H1 (cell line): ENCODE data around the gene LINC01488. TPM values are rescaled to one million over a fixed set of nuclear protein-coding genes. Genes with fewer than 3 reads are reported as not detected.

ENCODE experiments used
- CTCF ChIA-PET: fragments of 300-600 bp; sonication (Branson Sonifier 250); formaldehyde crosslinking; loops from one replicate; lab custom pipeline; 2021; ENCODE audit not compliant: partially characterized antibody; lab: Charles Lee
- POLR2A ChIA-PET: fragments of 300-600 bp; sonication (Branson Sonifier 250); formaldehyde crosslinking; loops from one replicate; lab custom pipeline; 2021; ENCODE audit warnings: inconsistent platforms; ENCODE audit not compliant: partially characterized antibody; lab: Charles Lee
- DNase-seq, 2 experiments: peaks; one replicate each; pipeline versions ENCODE4 v3.0.0 to v3.0.0-alpha.2; 2010 to 2022; ENCODE audit warnings: low spot score in 2 of 2, low read depth in 1 of 2, mixed read lengths in 1 of 2
- FAIRE-seq: peaks from 2 replicates; lab custom pipeline; 2011; peaks lifted over from hg19 to GRCh38; lab: Jason Lieb, UNC
- H2AFZ ChIP-seq: 2 replicates; pipeline ENCODE4 v1.8.1; 2012; ENCODE audit warnings: low read length, inconsistent platforms
- H2AK5ac ChIP-seq: 2 replicates; pipeline ENCODE4 v1.6.1; 2013; ENCODE audit warnings: low read depth, low read length
- H2BK120ac ChIP-seq: replicated peaks from 2 replicates; pipeline ENCODE3; 2013; ENCODE audit warnings: low read depth, low read length, inconsistent platforms
- H2BK12ac ChIP-seq: 2 replicates; pipeline ENCODE4 v1.6.1; 2013; ENCODE audit warnings: low read depth, low read length
- H2BK15ac ChIP-seq: 2 replicates; pipeline ENCODE4 v1.6.1; 2013; ENCODE audit warnings: low read length
- H2BK20ac ChIP-seq: 2 replicates; pipeline ENCODE4 v1.6.1; 2013; ENCODE audit warnings: low read length
- H2BK5ac ChIP-seq: 2 replicates; pipeline ENCODE4 v1.6.1; 2013; ENCODE audit warnings: low read depth, low read length
- H3K14ac ChIP-seq: 2 replicates; pipeline ENCODE4 v1.6.1; 2013; ENCODE audit warnings: inconsistent platforms; ENCODE audit not compliant: insufficient read length
- H3K18ac ChIP-seq: 2 replicates; pipeline ENCODE4 v1.6.1; 2013; ENCODE audit warnings: low read length; ENCODE audit errors: extremely low read depth
- H3K23ac ChIP-seq: 2 replicates; pipeline ENCODE4 v1.6.1; 2013; ENCODE audit warnings: inconsistent platforms; ENCODE audit not compliant: insufficient read length
- H3K23me2 ChIP-seq: 2 replicates; pipeline ENCODE4 v1.6.1; 2013; ENCODE audit warnings: low read depth, low read length
- H3K27ac ChIP-seq: 2 replicates; pipeline ENCODE4 v1.6.1; 2011; ENCODE audit warnings: low read depth, low read length, inconsistent platforms
- H3K27me3 ChIP-seq, 4 experiments: replicated peaks in 1 of 4; 1 replicate in 1 of 4; 2 replicates in 3 of 4; pipeline versions ENCODE4 v1.6.1 to v1.8.1; 2011 to 2013; ENCODE audit warnings: low read length in 3 of 4, mild to moderate bottlenecking in 3 of 4, inconsistent platforms in 2 of 4, mixed read lengths in 2 of 4, moderate library complexity in 1 of 4; ENCODE audit not compliant: control insufficient read depth in 3 of 4, insufficient read depth in 3 of 4; ENCODE audit errors: extremely low read depth in 1 of 4
- H3K36me3 ChIP-seq, 4 experiments: 2 replicates each; pipeline versions ENCODE4 v1.6.1 to v1.8.1; 2011 to 2013; ENCODE audit warnings: mild to moderate bottlenecking in 4 of 4, low read length in 3 of 4, moderate library complexity in 2 of 4, control low read depth in 1 of 4, inconsistent platforms in 1 of 4; ENCODE audit not compliant: insufficient read depth in 4 of 4, control insufficient read depth in 2 of 4
- H3K4ac ChIP-seq: replicated peaks from 2 replicates; pipeline ENCODE3; 2013; ENCODE audit warnings: low read length, low read depth, mixed read lengths, inconsistent platforms; ENCODE audit not compliant: insufficient read length
- H3K4me1 ChIP-seq, 4 experiments: replicated peaks in 1 of 4; 1 replicate in 1 of 4; 2 replicates in 3 of 4; pipeline versions ENCODE4 v1.6.1 to v1.8.1; 2011 to 2013; ENCODE audit warnings: low read length in 3 of 4, inconsistent platforms in 2 of 4, mixed read lengths in 1 of 4; ENCODE audit not compliant: insufficient read depth in 4 of 4, control insufficient read depth in 3 of 4
- H3K4me2 ChIP-seq, 2 experiments: 2 replicates each; pipeline versions ENCODE4 v1.6.1 to v1.8.1; 2011 to 2013; ENCODE audit warnings: low read depth in 2 of 2, low read length in 2 of 2, control low read depth in 1 of 2, inconsistent platforms in 1 of 2, mild to moderate bottlenecking in 1 of 2; ENCODE audit not compliant: insufficient read depth in 1 of 2
- H3K4me3 ChIP-seq, 4 experiments: fragments of 200-600, 300-600 bp in 1 of 4; sonication (generic), shearing (Covaris generic), sonication (Bioruptor Twin) in 1 of 4; 2 replicates each; pipeline versions ENCODE4 v1.5.1 to v1.8.1; 2011 to 2016; ENCODE audit warnings: low read length in 4 of 4, low read depth in 3 of 4, control low read depth in 2 of 4, inconsistent platforms in 2 of 4, mild to moderate bottlenecking in 2 of 4, mixed read lengths in 1 of 4, moderate library complexity in 1 of 4; ENCODE audit not compliant: insufficient read depth in 2 of 4; ENCODE audit errors: extremely low read depth in 1 of 4
- H3K56ac ChIP-seq: replicated peaks from 2 replicates; pipeline ENCODE3; 2013; ENCODE audit warnings: low read depth, mild to moderate bottlenecking, mixed read lengths, low read length, inconsistent platforms; ENCODE audit not compliant: insufficient read length
- H3K79me1 ChIP-seq: 2 replicates; pipeline ENCODE4 v1.6.1; 2013; ENCODE audit warnings: low read depth, low read length, control low read depth
- H3K79me2 ChIP-seq, 2 experiments: 2 replicates each; pipeline versions ENCODE4 v1.6.1 to v1.8.1; 2012 to 2013; ENCODE audit warnings: low read length in 2 of 2, mild to moderate bottlenecking in 2 of 2, inconsistent platforms in 1 of 2; ENCODE audit not compliant: insufficient read depth in 2 of 2, control insufficient read depth in 1 of 2
- H3K9ac ChIP-seq, 4 experiments: replicated peaks in 1 of 4; 1 replicate in 1 of 4; 2 replicates in 3 of 4; pipeline versions ENCODE4 v1.6.1 to v1.8.1; 2011 to 2013; ENCODE audit warnings: low read depth in 3 of 4, low read length in 3 of 4, control low read depth in 2 of 4, mild to moderate bottlenecking in 2 of 4, moderate library complexity in 2 of 4, inconsistent platforms in 1 of 4; ENCODE audit errors: extremely low read depth in 1 of 4
- H3K9me3 ChIP-seq, 2 experiments: 2 replicates each; pipeline versions ENCODE4 v1.6.1 to v1.8.1; 2012 to 2013; ENCODE audit warnings: mild to moderate bottlenecking in 2 of 2, moderate library complexity in 2 of 2, control low read depth in 1 of 2, inconsistent platforms in 1 of 2, low read depth in 1 of 2, low read length in 1 of 2, mixed read lengths in 1 of 2; ENCODE audit not compliant: insufficient read depth in 2 of 2
- H4K20me1 ChIP-seq, 2 experiments: replicated peaks in 1 of 2; 2 replicates each; pipeline versions ENCODE3 to v1.8.1; 2011 to 2013; ENCODE audit warnings: inconsistent platforms in 2 of 2, low read length in 2 of 2, mild to moderate bottlenecking in 1 of 2; ENCODE audit not compliant: insufficient read depth in 2 of 2, control insufficient read depth in 1 of 2
- H4K5ac ChIP-seq: 2 replicates; pipeline ENCODE4 v1.6.1; 2013; ENCODE audit warnings: low read length, low read depth, mixed read lengths, inconsistent platforms; ENCODE audit not compliant: insufficient read length
- H4K8ac ChIP-seq: 2 replicates; pipeline ENCODE4 v1.8.0; 2013; ENCODE audit warnings: mild to moderate bottlenecking, moderate library complexity, low read length, inconsistent platforms; ENCODE audit not compliant: insufficient read depth; ENCODE audit errors: extremely low read depth
- H4K91ac ChIP-seq: replicated peaks from 2 replicates; pipeline ENCODE3; 2013; ENCODE audit warnings: low read length, mixed read lengths, inconsistent platforms; ENCODE audit not compliant: insufficient read length
- CEBPB ChIP-seq: IDR thresholded peaks from 2 replicates; pipeline ENCODE4 v1.6.1; 2012; ENCODE audit warnings: low read depth, low read length
- USF2 ChIP-seq: IDR thresholded peaks from 2 replicates; pipeline ENCODE4 v1.6.1; 2011; ENCODE audit warnings: low read length, improper control_type of control experiment
- WGBS, 2 experiments: shearing (Covaris generic) in 1 of 2; methylation state at CpG; one replicate each; pipeline versions ENCODE4 v1.1.6 to v1.1.7; 2013 to 2015; ENCODE audit warnings: low lambda C conversion rate in 2 of 2, mixed read lengths in 2 of 2, inconsistent platforms in 1 of 2, low coverage in 1 of 2, missing lambda C conversion rate in 1 of 2; ENCODE audit not compliant: insufficient replicate concordance in 2 of 2, insufficient coverage in 1 of 2, insufficient read length in 1 of 2; ENCODE audit errors: extremely low coverage in 1 of 2, missing lambda C conversion rate in 1 of 2; 5-methylcytosine and 5-hydroxymethylcytosine counted together
- polyA plus RNA-seq, 7 experiments: library from polyadenylated mRNA; depleted of rRNA in 3 of 7; stranded (reverse) in 5 of 7; unstranded in 2 of 7; fragments of >200 nt in 5 of 7; fragments of 200-250 nt in 2 of 7; gene quantifications; 1 replicate in 5 of 7; 2 replicates in 1 of 7; 4 replicates in 1 of 7; pipeline versions ENCODE4 v1.2.1 to v1.2.3, GENCODE V29; 2011 to 2013; ENCODE audit warnings: missing spikeins in 2 of 7, mixed read lengths in 2 of 7
- total RNA-seq: library from RNA; stranded (reverse); fragmentation: NEBNext Ultra II Directional; extraction: Animal tissue kit (Norgen Biotek cat#: 25700); gene quantifications from 2 replicates; pipeline ENCODE4 v1.2.1, GENCODE V29; 2021

The LINC01488 gene
- total and polyA plus RNA-seq, 2 of the 8 experiments (the other 6 are each of a cell fraction or from before 2014, with no cell fraction given) = not detected

- Histone ChIP-seq H3K9ac (no peak overlapping the region), H3K23ac (no peak overlapping the region), H2BK20ac (peak overlapping the region; percentile 95; the same call in 1 of the 2 replicates), H3K4me3 (no peak overlapping the region), H3K79me1 (no peaks in the 10 kb centered on the region), H3K4me2 (no peak overlapping the region), H3K27me3 (peaks cover 0 to 21% (median 12%) of the 10 kb centered on the region in 4 experiments; a peak in 5 of 7 replicates), H4K91ac (peak overlapping the region; percentile 44), H3K18ac (no peak overlapping the region), H2BK15ac (peak overlapping the region; percentile 72; the same call in 1 of the 2 replicates), H2AK5ac (peak overlapping the region; percentile 54; the same call in 1 of the 2 replicates), H2AFZ (no peak overlapping the region), H3K27ac (no peak overlapping the region), H2BK12ac (peak overlapping the region; percentile 43; the same call in 1 of the 2 replicates), H3K4me1 (peaks cover 0 to 31% (median 18%) of the 10 kb centered on the region in 4 experiments; a peak in 6 of 7 replicates), H4K5ac (no peak overlapping the region), H3K79me2 (no peaks in the 10 kb centered on the region), H4K8ac (no peak overlapping the region; the same call in 1 of the 2 replicates), H2BK5ac (peak overlapping the region; percentile 18; the same call in 1 of the 2 replicates), H3K36me3 (no peaks in the 10 kb centered on the region), H3K9me3 (peaks cover 4 to 5% of the 10 kb centered on the region in 2 experiments; a peak in 1 of 4 replicates), H2BK120ac (no peak overlapping the region), H3K56ac (no peak overlapping the region), H3K23me2 (no peaks in the 10 kb centered on the region), H4K20me1 (no peaks in the 10 kb centered on the region), H3K4ac (no peak overlapping the region), H3K14ac (no peak overlapping the region)
- 93% methylated on average over 19 of the region's 19 CpGs; no CpG with 5 or more reads in 1 of the 2 experiments for WGBS, 2 experiments
- POLR2A ChIA-PET = interaction anchor here (1.1 kb wide), 1 partner anchor 164 kb away, joined by 5 read pairs; no protein-coding TSS in a partner anchor
- FAIRE-seq (no peak), DNase-seq (no peak)
- CTCF ChIA-PET = interaction anchor here (1.5 kb wide), 1 partner anchor 12 kb away, joined by 3 read pairs; no protein-coding TSS in a partner anchor
- TF ChIP-seq USF2 = no peak
- TF ChIP-seq CEBPB = no peak
Observed at GRCh38 chr11:69475141-69475865, 6.2 kb upstream of the LINC01488 start.
